Parathyroid adenoma (tissue), 2 donors: ENCODE data around the gene PDK4.
"Not testable (repeated sequence)": the region's sequence is repeated elsewhere in the genome, so short reads cannot be mapped to it uniquely, and the experiment has no call there.

Experiments used
- H2AFZ ChIP-seq: fragments of 300-600 bp; sonication (generic); one replicate; pipeline ENCODE4 v1.7.0; 2017; ENCODE audit warnings: antibody characterized with exemption, mild to moderate bottlenecking
- H3K27ac ChIP-seq: fragments of 300-600 bp; sonication (generic); one replicate; pipeline ENCODE4 v1.7.0; 2017
- H3K27me3 ChIP-seq: fragments of 300-600 bp; sonication (generic); one replicate; pipeline ENCODE4 v1.7.0; 2017; ENCODE audit warnings: low read length; ENCODE audit not compliant: control insufficient read depth, insufficient read depth
- H3K36me3 ChIP-seq: fragments of 300-600 bp; sonication (generic); one replicate; pipeline ENCODE4 v1.7.0; 2017; ENCODE audit warnings: low read length; ENCODE audit not compliant: control insufficient read depth, insufficient read depth
- H3K4me1 ChIP-seq: fragments of 300-600 bp; sonication (generic); one replicate; pipeline ENCODE4 v1.7.0; 2017; ENCODE audit warnings: control low read depth
- H3K4me2 ChIP-seq: fragments of 300-600 bp; sonication (generic); one replicate; pipeline ENCODE4 v1.7.0; 2017; ENCODE audit warnings: low read length
- H3K4me3 ChIP-seq: fragments of 300-600 bp; sonication (generic); one replicate; pipeline ENCODE4 v1.7.0; 2017; ENCODE audit warnings: low read depth, low read length
- H3K79me2 ChIP-seq: fragments of 300-600 bp; sonication (generic); one replicate; pipeline ENCODE4 v1.7.0; 2017; ENCODE audit warnings: control low read depth
- H3K9ac ChIP-seq: fragments of 300-600 bp; sonication (generic); one replicate; pipeline ENCODE4 v1.7.0; 2017; ENCODE audit warnings: mild to moderate bottlenecking
- H3K9me3 ChIP-seq: fragments of 300-600 bp; sonication (generic); one replicate; pipeline ENCODE4 v1.7.0; 2017; ENCODE audit warnings: low read length; ENCODE audit not compliant: control insufficient read depth
- TF ChIP-seq, protein P1 (sequence below): fragments of 300-600 bp; sonication (generic); IDR thresholded peaks from one replicate; pipeline ENCODE4 v1.7.0; 2017; ENCODE audit warnings: antibody characterized with exemption, mild to moderate bottlenecking
- donor health status: primary hyperparathyroidism.

Gene PDK4

DNA sequence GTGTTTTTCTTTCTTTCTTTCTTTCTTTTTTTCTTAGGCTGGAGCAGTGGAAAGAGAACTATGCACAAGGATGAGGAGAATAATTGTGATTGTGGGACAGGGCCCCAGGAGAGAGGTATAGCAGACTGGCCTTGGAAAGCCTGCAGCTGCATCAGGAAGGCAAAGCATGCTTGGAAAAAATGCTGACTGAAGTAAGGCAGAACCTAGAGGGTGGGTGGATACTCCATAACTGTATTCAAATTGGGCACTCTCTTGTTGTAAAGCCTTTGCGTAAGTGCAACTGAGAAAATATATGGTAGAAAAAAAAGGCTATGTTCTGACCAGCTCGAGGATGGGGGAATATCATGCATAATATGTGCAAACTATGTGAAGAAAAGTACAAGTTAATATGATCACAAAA lies 39.5 kb downstream of the PDK4 start:
- peak overlapping the region; percentile 36 for H2AFZ ChIP-seq
- no peaks in the 10 kb centered on the region for H3K36me3 ChIP-seq
- no peak overlapping the region for H3K9ac ChIP-seq
- no peaks in the 10 kb centered on the region for H3K27me3 ChIP-seq
- peaks cover 21% of the 10 kb centered on the region for H3K4me1 ChIP-seq
- TF ChIP-seq, protein P1, sequence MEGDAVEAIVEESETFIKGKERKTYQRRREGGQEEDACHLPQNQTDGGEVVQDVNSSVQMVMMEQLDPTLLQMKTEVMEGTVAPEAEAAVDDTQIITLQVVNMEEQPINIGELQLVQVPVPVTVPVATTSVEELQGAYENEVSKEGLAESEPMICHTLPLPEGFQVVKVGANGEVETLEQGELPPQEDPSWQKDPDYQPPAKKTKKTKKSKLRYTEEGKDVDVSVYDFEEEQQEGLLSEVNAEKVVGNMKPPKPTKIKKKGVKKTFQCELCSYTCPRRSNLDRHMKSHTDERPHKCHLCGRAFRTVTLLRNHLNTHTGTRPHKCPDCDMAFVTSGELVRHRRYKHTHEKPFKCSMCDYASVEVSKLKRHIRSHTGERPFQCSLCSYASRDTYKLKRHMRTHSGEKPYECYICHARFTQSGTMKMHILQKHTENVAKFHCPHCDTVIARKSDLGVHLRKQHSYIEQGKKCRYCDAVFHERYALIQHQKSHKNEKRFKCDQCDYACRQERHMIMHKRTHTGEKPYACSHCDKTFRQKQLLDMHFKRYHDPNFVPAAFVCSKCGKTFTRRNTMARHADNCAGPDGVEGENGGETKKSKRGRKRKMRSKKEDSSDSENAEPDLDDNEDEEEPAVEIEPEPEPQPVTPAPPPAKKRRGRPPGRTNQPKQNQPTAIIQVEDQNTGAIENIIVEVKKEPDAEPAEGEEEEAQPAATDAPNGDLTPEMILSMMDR: no peak
- no peaks in the 10 kb centered on the region for H3K79me2 ChIP-seq
- H3K4me2 ChIP-seq: no peak overlapping the region
- H3K9me3 ChIP-seq: no peaks in the 10 kb centered on the region
- H3K27ac ChIP-seq: no peak overlapping the region
- H3K4me3 ChIP-seq: no peak overlapping the region

DNA sequence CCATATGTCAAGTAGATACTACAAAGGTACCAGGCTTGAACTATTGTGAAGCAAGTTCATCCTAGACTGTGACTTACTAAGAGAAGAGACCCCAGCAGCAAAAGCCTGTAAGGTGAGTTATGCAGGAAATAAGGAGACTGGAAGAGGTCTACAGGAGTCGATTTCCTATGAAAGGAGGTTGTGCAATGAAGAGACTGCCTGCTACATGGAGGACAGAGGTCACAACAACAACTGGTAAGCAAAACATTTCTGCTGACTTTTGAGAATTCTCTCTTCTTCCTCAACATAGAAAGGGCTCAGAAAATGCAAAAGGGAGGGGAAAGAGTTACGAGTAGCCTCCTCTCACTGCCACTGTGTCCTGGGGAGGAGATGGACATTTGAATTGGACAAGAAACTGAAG lies 42.4 kb downstream of the PDK4 start:
- H3K79me2 ChIP-seq: no peaks in the 10 kb centered on the region
- no peak overlapping the region for H3K9ac ChIP-seq
- H3K36me3 ChIP-seq: no peaks in the 10 kb centered on the region
- TF ChIP-seq, protein P1: no peak
- H3K27ac ChIP-seq: peak overlapping the region; percentile 45
- H3K4me3 ChIP-seq: no peak overlapping the region
- no peaks in the 10 kb centered on the region for H3K27me3 ChIP-seq
- peak overlapping the region; percentile 65 for H2AFZ ChIP-seq
- no peak overlapping the region for H3K4me2 ChIP-seq
- H3K9me3 ChIP-seq: no peaks in the 10 kb centered on the region
- H3K4me1 ChIP-seq: peaks cover 40% of the 10 kb centered on the region

DNA sequence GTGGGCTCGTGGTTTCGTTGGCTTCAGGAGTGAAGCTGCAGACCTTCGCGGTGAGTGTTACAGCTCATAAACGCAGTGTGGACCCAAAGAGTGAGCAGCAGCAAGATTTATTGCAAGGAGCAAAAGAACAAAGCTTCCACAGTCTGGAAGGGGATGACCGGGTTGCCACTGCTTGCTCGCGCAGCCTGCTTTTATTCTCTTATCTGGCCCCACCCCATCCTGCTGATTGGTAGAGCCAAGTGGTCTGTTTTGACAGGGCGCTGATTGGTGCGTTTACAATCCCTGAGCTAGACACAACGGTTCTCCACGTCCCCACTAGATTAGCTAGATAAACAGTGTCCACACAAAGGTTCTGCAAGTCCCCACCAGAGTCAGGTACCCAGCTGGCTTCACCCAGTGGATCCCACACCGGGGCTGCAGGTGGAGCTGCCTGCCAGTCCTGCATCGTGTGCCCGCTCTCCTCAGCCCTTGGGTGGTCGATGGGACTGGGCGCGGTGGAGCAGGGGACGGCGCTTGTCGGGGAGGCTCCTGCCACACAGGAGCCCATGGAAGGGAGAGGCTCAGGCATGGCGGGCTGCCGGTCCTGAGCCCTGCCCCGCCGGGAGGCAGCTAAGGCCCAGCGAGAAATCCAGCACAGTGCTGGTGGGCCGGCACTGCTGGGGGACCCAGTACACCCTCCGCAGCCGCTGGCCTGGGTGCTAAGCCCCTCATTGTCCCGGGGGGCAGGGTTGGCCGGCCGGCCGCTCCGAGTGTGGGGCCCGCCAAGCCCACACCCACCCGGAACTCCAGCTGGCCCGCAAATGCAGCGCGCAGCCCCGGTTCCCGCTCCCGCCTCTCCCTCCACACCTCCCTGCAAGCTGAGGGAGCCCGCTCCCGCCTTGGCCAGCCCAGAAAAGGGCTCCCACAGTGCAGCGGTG lies 44.0 kb downstream of the PDK4 start:
- not testable (repeated sequence) for H3K4me2 ChIP-seq, H2AFZ ChIP-seq, H3K9ac ChIP-seq, H3K79me2 ChIP-seq, H3K4me3 ChIP-seq, H3K27me3 ChIP-seq, H3K27ac ChIP-seq, H3K9me3 ChIP-seq, H3K36me3 ChIP-seq
- H3K4me1 ChIP-seq: peaks cover 45% of the 10 kb centered on the region

GRCh38 chr7:95550546-95550945 lies 45.8 kb downstream of the PDK4 start:
- H3K4me3 ChIP-seq: peak overlapping the region; percentile 40

GRCh38 chr7:95549818-95550529 lies 46.3 kb downstream of the PDK4 start:
- peak overlapping the region; percentile 40 for H3K4me3 ChIP-seq
- H3K79me2 ChIP-seq: no peaks in the 10 kb centered on the region
- peak overlapping the region; percentile 63 for H2AFZ ChIP-seq
- H3K36me3 ChIP-seq: no peaks in the 10 kb centered on the region
- TF ChIP-seq, protein P1: no peak
- no peak overlapping the region for H3K9ac ChIP-seq
- H3K4me1 ChIP-seq: peaks cover 49% of the 10 kb centered on the region
- peak overlapping the region; percentile 92 for H3K27ac ChIP-seq
- H3K4me2 ChIP-seq: peak overlapping the region; percentile 42
- no peaks in the 10 kb centered on the region for H3K27me3 ChIP-seq
- H3K9me3 ChIP-seq: no peaks in the 10 kb centered on the region

More at GRCh38 chr7:95550546-95550945, 45.8 kb downstream of the PDK4 start:
- Histone ChIP-seq H2AFZ (peak overlapping the region; percentile 63), H3K4me1 (peaks cover 46% of the 10 kb centered on the region), H3K79me2 (no peaks in the 10 kb centered on the region), H3K27me3 (no peaks in the 10 kb centered on the region), H3K9me3 (no peaks in the 10 kb centered on the region), H3K36me3 (no peaks in the 10 kb centered on the region), H3K27ac (peak overlapping the region; percentile 92), H3K9ac (no peak overlapping the region), H3K4me2 (peak overlapping the region; percentile 42)
- TF ChIP-seq, protein P1: peak; percentile 10
